PC-3 (cell line): ENCODE measurements around the gene DISP3. TPM values are rescaled to one million over a fixed set of nuclear protein-coding genes. Genes with fewer than 3 reads are reported as not detected.
"Not testable (repeated sequence)": the region's sequence is repeated elsewhere in the genome, so short reads cannot be mapped to it uniquely, and the experiment has no call there.

Experiments used
- ATAC-seq: fragments of 200-7000 bp; cut with Tn5 transposase; 2 replicates; pipeline ENCODE4 v1.9.1; 2020; ENCODE audit warnings: mild to moderate bottlenecking, moderate library complexity
- BruUV-seq: library from RNA; stranded (reverse); fragments of 400-500 nt; replicated peaks from 2 replicates; lab custom pipeline; 2021; lab: Mats Ljungman, UMichigan
- CTCF ChIA-PET: fragments of 300-600 bp; sonication (Branson Sonifier 250); formaldehyde crosslinking; loops from one replicate; lab custom pipeline; 2022; ENCODE audit warnings: antibody characterized with exemption; lab: Charles Lee
- POLR2A ChIA-PET: fragments of 300-600 bp; sonication (Branson Sonifier 250); formaldehyde crosslinking; loops from one replicate; lab custom pipeline; 2022; ENCODE audit warnings: antibody characterized with exemption; ENCODE audit not compliant: unreplicated experiment; lab: Charles Lee
- DNase-seq: peaks from one replicate; pipeline ENCODE4 v3.0.0-alpha.2; 2015
- H2AFZ ChIP-seq: fragments of 300-600 bp; sonication (generic); 2 replicates; pipeline ENCODE4 v1.6.0; 2016; ENCODE audit warnings: antibody characterized with exemption, low read length
- H3F3A ChIP-seq: fragments of 300-600 bp; sonication (generic); one replicate; pipeline ENCODE4 v1.6.0; 2017; ENCODE audit warnings: antibody characterized with exemption, low read length, control low read depth, mild to moderate bottlenecking; ENCODE audit not compliant: unreplicated experiment
- H3K27ac ChIP-seq: fragments of 300-600 bp; sonication (generic); 2 replicates; pipeline ENCODE4 v1.5.1; 2016; ENCODE audit warnings: mild to moderate bottlenecking, low read length
- H3K27me3 ChIP-seq: fragments of 300-600 bp; sonication (generic); 2 replicates; pipeline ENCODE4 v1.6.1; 2016; ENCODE audit warnings: low read length, mixed read lengths
- H3K36me3 ChIP-seq: fragments of 300-600 bp; sonication (generic); 2 replicates; pipeline ENCODE4 v1.6.1; 2016; ENCODE audit warnings: low read depth, mixed run types, low read length, mixed read lengths
- H3K4me1 ChIP-seq: fragments of 300-600 bp; sonication (generic); 2 replicates; pipeline ENCODE4 v1.5.1; 2016; ENCODE audit warnings: low read length; ENCODE audit not compliant: insufficient read depth
- H3K4me2 ChIP-seq: fragments of 300-600 bp; sonication (generic); 2 replicates; pipeline ENCODE4 v1.6.0; 2016; ENCODE audit warnings: low read length
- H3K4me3 ChIP-seq: fragments of 300-600 bp; sonication (generic); 2 replicates; pipeline ENCODE4 v1.5.1; 2016; ENCODE audit warnings: mild to moderate bottlenecking, low read length, mixed read lengths
- H3K79me2 ChIP-seq: fragments of 300-600 bp; sonication (generic); 2 replicates; pipeline ENCODE4 v1.6.1; 2017; ENCODE audit warnings: low read length, mixed read lengths
- H3K9ac ChIP-seq: fragments of 300-600 bp; sonication (generic); 2 replicates; pipeline ENCODE4 v1.6.0; 2016; ENCODE audit warnings: mild to moderate bottlenecking, low read length
- H3K9me2 ChIP-seq: fragments of 300-600 bp; sonication (generic); replicated peaks from 2 replicates; pipeline ENCODE4 v1.6.1; 2016; ENCODE audit warnings: mixed run types, low read length, mixed read lengths
- H3K9me3 ChIP-seq: fragments of 300-600 bp; sonication (generic); 2 replicates; pipeline ENCODE4 v1.6.1; 2016; ENCODE audit warnings: low read length, mixed read lengths
- H4K20me1 ChIP-seq: fragments of 300-600 bp; sonication (generic); 2 replicates; pipeline ENCODE4 v1.6.1; 2016; ENCODE audit warnings: low read length, mixed read lengths
- EZH2 ChIP-seq: fragments of 300-600 bp; sonication (generic); IDR thresholded peaks from one replicate; pipeline ENCODE4 v1.6.1; 2017; ENCODE audit warnings: antibody characterized with exemption, mild to moderate bottlenecking, low read length; ENCODE audit not compliant: unreplicated experiment
- EZH2phosphoT487 ChIP-seq: fragments of 300-600 bp; sonication (generic); IDR thresholded peaks from 2 replicates; pipeline ENCODE4 v1.6.1; 2018; ENCODE audit warnings: mild to moderate bottlenecking, antibody characterized with exemption, low read length, borderline replicate concordance
- intact Hi-C: fragments of 100-400 bp; cut with micrococcal nuclease; formaldehyde crosslinking; loops from 2 replicates; pipeline ENCODE4 v1.9.0; 2023
- total RNA-seq: library from RNA; depleted of rRNA; stranded (reverse); fragments of >200 nt; gene quantifications from 2 replicates; pipeline ENCODE4 v1.2.3, GENCODE V29; 2014
- TF ChIP-seq, protein P1 (sequence below): fragments of 300-600 bp; sonication (generic); conservative IDR thresholded peaks from 2 replicates; pipeline ENCODE4 v1.5.1; 2017; ENCODE audit warnings: antibody characterized with exemption, low read depth, mild to moderate bottlenecking, low read length

The DISP3 gene
- total RNA-seq, 1 experiment from 2014 or later = 0.40 TPM

DNA sequence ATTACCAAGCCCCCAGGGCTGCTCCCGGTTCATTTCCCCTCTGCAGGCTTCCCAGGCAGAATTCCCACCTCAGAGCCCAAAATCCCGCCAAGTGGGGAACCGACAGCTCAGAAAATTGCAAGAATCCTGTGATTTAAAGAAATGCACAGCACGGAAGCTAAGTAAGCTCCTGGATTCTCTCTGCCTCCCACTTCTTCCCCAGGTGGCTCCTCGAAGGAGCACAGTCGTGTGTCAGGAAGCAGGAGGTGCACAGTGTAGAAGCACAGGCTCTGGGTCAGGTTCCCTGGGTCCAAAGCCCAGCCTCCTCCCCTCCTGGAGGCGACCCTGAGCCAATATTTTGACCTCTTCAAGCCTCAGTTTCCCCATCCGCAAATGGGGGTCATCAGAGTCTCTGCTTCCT lies 100.6 kb downstream of the DISP3 start:
- CTCF ChIA-PET = no interaction called here
- no peak overlapping the region for H3K4me2 ChIP-seq
- no peaks in the 10 kb centered on the region for H3K79me2 ChIP-seq
- H3K4me3 ChIP-seq = no peak overlapping the region
- no peaks in the 10 kb centered on the region for H3K4me1 ChIP-seq
- intact Hi-C loops = no loop called here
- H3K27me3 ChIP-seq = peaks cover 75% of the 10 kb centered on the region
- POLR2A ChIA-PET = no interaction called here
- H3K9me3 ChIP-seq = no peaks in the 10 kb centered on the region
- H4K20me1 ChIP-seq = no peaks in the 10 kb centered on the region
- BruUV-seq = no TSS peak
- no peak overlapping the region for H3K27ac ChIP-seq
- H2AFZ ChIP-seq = no peak overlapping the region
- ATAC-seq (no peak), DNase-seq (no peak)
- no peaks in the 10 kb centered on the region for H3K36me3 ChIP-seq
- no peaks in the 10 kb centered on the region for H3K9me2 ChIP-seq
- H3F3A ChIP-seq = no peaks in the 10 kb centered on the region
- TF ChIP-seq EZH2phosphoT487 (no peak), EZH2 (no peak)
- TF ChIP-seq, protein P1, sequence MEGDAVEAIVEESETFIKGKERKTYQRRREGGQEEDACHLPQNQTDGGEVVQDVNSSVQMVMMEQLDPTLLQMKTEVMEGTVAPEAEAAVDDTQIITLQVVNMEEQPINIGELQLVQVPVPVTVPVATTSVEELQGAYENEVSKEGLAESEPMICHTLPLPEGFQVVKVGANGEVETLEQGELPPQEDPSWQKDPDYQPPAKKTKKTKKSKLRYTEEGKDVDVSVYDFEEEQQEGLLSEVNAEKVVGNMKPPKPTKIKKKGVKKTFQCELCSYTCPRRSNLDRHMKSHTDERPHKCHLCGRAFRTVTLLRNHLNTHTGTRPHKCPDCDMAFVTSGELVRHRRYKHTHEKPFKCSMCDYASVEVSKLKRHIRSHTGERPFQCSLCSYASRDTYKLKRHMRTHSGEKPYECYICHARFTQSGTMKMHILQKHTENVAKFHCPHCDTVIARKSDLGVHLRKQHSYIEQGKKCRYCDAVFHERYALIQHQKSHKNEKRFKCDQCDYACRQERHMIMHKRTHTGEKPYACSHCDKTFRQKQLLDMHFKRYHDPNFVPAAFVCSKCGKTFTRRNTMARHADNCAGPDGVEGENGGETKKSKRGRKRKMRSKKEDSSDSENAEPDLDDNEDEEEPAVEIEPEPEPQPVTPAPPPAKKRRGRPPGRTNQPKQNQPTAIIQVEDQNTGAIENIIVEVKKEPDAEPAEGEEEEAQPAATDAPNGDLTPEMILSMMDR = no peak
- H3K9ac ChIP-seq = no peak overlapping the region

DNA sequence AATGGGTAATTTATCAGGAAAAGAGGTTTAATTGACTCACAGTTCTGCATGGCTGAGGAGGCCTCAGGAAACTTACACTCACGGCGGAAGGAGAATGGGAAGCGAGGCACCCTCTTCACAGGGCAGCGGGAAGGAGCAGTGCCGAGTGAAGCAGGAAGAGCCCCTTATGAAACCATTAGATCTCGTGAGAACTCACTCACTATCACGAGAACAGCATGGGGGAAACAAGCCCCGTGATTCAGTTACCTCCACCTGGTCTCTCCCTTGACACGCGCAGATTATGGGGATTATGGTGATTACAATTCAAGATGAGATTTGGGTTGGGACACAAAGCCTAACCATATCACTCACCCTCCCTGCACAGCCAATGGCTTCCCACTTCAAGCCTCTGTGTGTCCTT lies 101.1 kb downstream of the DISP3 start:
- H3K9ac ChIP-seq, H3K9me2 ChIP-seq, DNase-seq, CTCF ChIA-PET, H4K20me1 ChIP-seq, H3F3A ChIP-seq, H3K4me2 ChIP-seq, intact Hi-C loops, BruUV-seq, H3K4me3 ChIP-seq, H2AFZ ChIP-seq, ATAC-seq, POLR2A ChIA-PET, H3K36me3 ChIP-seq, H3K79me2 ChIP-seq, H3K27ac ChIP-seq, H3K9me3 ChIP-seq, H3K4me1 ChIP-seq: not testable (repeated sequence)
- H3K27me3 ChIP-seq = peaks cover 80% of the 10 kb centered on the region

- H3K79me2 ChIP-seq = no peaks in the 10 kb centered on the region
- no TSS peak for BruUV-seq
- no peak overlapping the region for H3K27ac ChIP-seq
- H3K4me2 ChIP-seq = no peak overlapping the region
- DNase-seq (no peak), ATAC-seq (no peak)
- H2AFZ ChIP-seq = no peak overlapping the region
- H3K9ac ChIP-seq = no peak overlapping the region
- no peaks in the 10 kb centered on the region for H4K20me1 ChIP-seq
- H3K9me2 ChIP-seq = no peaks in the 10 kb centered on the region
- no peaks in the 10 kb centered on the region for H3K36me3 ChIP-seq
- POLR2A ChIA-PET = no interaction called here
- intact Hi-C loops = no loop called here
- H3F3A ChIP-seq = no peaks in the 10 kb centered on the region
- H3K4me3 ChIP-seq = no peak overlapping the region
- CTCF ChIA-PET = no interaction called here
- no peaks in the 10 kb centered on the region for H3K9me3 ChIP-seq
- no peaks in the 10 kb centered on the region for H3K4me1 ChIP-seq
- TF ChIP-seq EZH2 = no peak
- TF ChIP-seq, protein P1 = no peak
- TF ChIP-seq EZH2phosphoT487 = no peak
- peaks cover 90% of the 10 kb centered on the region for H3K27me3 ChIP-seq
Measured at GRCh38 chr1:11581445-11581991, 102.6 kb downstream of the DISP3 start.
